Activated CD4-positive, alpha-beta T cell treated with anti-CD3 and anti-CD28 coated beads for 36 hours (primary cell): ENCODE measurements around the gene LATS1. TPM values are rescaled to one million over a fixed set of nuclear protein-coding genes. Genes with fewer than 3 reads are reported as not detected.

ENCODE experiments used
- ATAC-seq: fragments of 200-7000 bp; cut with Tn5 transposase; one replicate; pipeline ENCODE4 v1.10.0; 2021; ENCODE audit warnings: mild to moderate bottlenecking, moderate library complexity
- CTCF ChIA-PET: fragments of 350-600 bp; sonication (Branson Sonifier 250); formaldehyde crosslinking; loops from one replicate; lab custom pipeline; 2021; ENCODE audit warnings: antibody characterized with exemption; lab: Charles Lee
- POLR2A ChIA-PET: fragments of 350-600 bp; sonication (Branson Sonifier 250); formaldehyde crosslinking; loops from one replicate; lab custom pipeline; 2021; ENCODE audit warnings: antibody characterized with exemption, inconsistent platforms; lab: Charles Lee
- DNase-seq: peaks from one replicate; pipeline ENCODE4 v3.0.0-alpha.2; 2020
- H3K27ac Mint-ChIP-seq: one replicate; pipeline ENCODE4 v1.8.0; 2021; ENCODE audit warnings: mixed read lengths
- H3K27me3 Mint-ChIP-seq: one replicate; pipeline ENCODE4 v1.8.0; 2021; ENCODE audit warnings: mixed read lengths
- H3K36me3 Mint-ChIP-seq: one replicate; pipeline ENCODE4 v1.8.0; 2021; ENCODE audit warnings: low read depth, mixed read lengths
- H3K4me1 Mint-ChIP-seq: one replicate; pipeline ENCODE4 v1.8.0; 2021; ENCODE audit warnings: mixed read lengths
- H3K4me3 Mint-ChIP-seq: one replicate; pipeline ENCODE4 v1.8.0; 2021; ENCODE audit warnings: mild to moderate bottlenecking, moderate library complexity, mixed read lengths
- H3K9me3 Mint-ChIP-seq: one replicate; pipeline ENCODE4 v1.8.0; 2021; ENCODE audit warnings: low read depth, mixed read lengths
- intact Hi-C, 2 experiments: fragments of 100-400 bp; cut with DNase I in 1 of 2; cut with micrococcal nuclease in 1 of 2; formaldehyde crosslinking; loops; one replicate each; pipeline versions ENCODE4 v1.14.2 to v1.15.1; 2022 to 2024; cut with DNase I, micrococcal nuclease
- total RNA-seq, 2 experiments: library from RNA; stranded (reverse); gene quantifications; one replicate each; pipeline ENCODE4 v1.2.3, GENCODE V29; 2021

LATS1 gene
- total RNA-seq, 2 experiments from 2014 or later: 21.2 to 23.5 TPM

GRCh38 chr6:149728499-149729234, 10.8 kb upstream of the LATS1 start:
- Mint-ChIP-seq H3K27ac (peak overlapping the region; percentile 40), H3K36me3 (peaks cover 42% of the 10 kb centered on the region), H3K4me1 (peaks cover 22% of the 10 kb centered on the region), H3K9me3 (no peaks in the 10 kb centered on the region), H3K27me3 (no peaks in the 10 kb centered on the region), H3K4me3 (no peak overlapping the region)
- ATAC-seq (no peak), DNase-seq (no peak)
- ChIA-PET POLR2A (no interaction called here), CTCF (interaction anchor here (1.2 kb wide), 1 partner anchor 17 kb away, joined by 3 read pairs; no protein-coding TSS in a partner anchor)
- intact Hi-C loops: loop anchor here in 1 of 2 experiments (10.0 kb wide), 1 partner anchor 136 kb away; the partner anchor contains the start of gene LRP11

- Mint-ChIP-seq H3K36me3 (peaks cover 38% of the 10 kb centered on the region), H3K9me3 (no peaks in the 10 kb centered on the region), H3K27me3 (no peaks in the 10 kb centered on the region), H3K27ac (no peak overlapping the region), H3K4me1 (peaks cover 23% of the 10 kb centered on the region), H3K4me3 (no peak overlapping the region)
- ChIA-PET CTCF (no interaction called here), POLR2A (no interaction called here)
- intact Hi-C loops: loop anchor here in 1 of 2 experiments (10.0 kb wide), 1 partner anchor 137 kb away; the partner anchor contains the start of gene LRP11
- DNase-seq: no peak
- ATAC-seq: no peak
Measured at GRCh38 chr6:149727793-149728498, 10.0 kb upstream of the LATS1 start.

GRCh38 chr6:149725785-149726184, 7.9 kb upstream of the LATS1 start:
- no peaks in the 10 kb centered on the region for H3K9me3 Mint-ChIP-seq
- H3K36me3 Mint-ChIP-seq: peaks cover 32% of the 10 kb centered on the region
- no peak overlapping the region for H3K4me3 Mint-ChIP-seq
- ATAC-seq (no peak), DNase-seq (no peak)
- H3K27me3 Mint-ChIP-seq: no peaks in the 10 kb centered on the region
- no peak overlapping the region for H3K27ac Mint-ChIP-seq
- ChIA-PET CTCF (interaction anchor here (0.7 to 2.8 kb wide), 3 partner anchors 20 to 150 kb away, joined by 3 to 10 read pairs (median 3); partner anchors contain the start of gene NUP43), POLR2A (no interaction called here)
- intact Hi-C loops: loop anchor here in 1 of 2 experiments (10.0 kb wide), 1 partner anchor 139 kb away; the partner anchor contains the start of gene LRP11
- peaks cover 23% of the 10 kb centered on the region for H3K4me1 Mint-ChIP-seq

DNA sequence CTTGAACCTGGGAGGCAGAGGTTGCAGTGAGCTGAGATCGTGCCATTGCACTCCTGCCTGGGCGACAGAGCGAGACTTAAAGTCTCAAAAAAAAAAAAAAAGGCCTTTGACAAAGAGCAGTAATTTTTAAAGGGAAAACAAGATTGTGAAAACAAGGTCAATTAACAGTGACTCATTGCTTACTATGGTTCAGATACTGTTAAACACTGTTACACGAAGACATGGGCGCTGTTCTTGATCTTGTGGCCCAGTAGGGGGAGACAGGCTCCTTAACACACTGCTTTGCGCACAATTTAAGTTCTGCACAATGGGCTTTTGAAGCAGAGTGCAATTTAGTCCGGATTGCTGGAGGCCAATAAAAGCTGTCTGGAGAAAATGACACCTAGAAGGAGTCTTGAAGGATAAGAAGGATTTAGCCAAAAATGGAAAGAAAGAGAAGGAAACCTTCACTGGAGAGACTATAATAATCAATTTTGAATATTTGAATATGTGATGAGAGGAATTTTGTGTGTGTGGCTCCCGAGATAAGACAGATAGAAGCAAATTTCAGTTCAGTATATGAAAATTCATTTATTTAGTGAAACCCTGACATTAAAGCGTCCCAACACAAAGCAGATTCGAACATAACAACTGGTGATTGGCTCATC, 6.0 kb upstream of the LATS1 start:
- H3K27me3 Mint-ChIP-seq: no peaks in the 10 kb centered on the region
- H3K4me3 Mint-ChIP-seq: no peak overlapping the region
- H3K4me1 Mint-ChIP-seq: peaks cover 16% of the 10 kb centered on the region
- H3K27ac Mint-ChIP-seq: peak overlapping the region; percentile 22
- POLR2A ChIA-PET: interaction anchor here (0.7 kb wide), 1 partner anchor 155 kb away, joined by 3 read pairs; no protein-coding TSS in a partner anchor
- DNase-seq (peak; percentile 61), ATAC-seq (peak; percentile 99)
- no peaks in the 10 kb centered on the region for H3K9me3 Mint-ChIP-seq
- CTCF ChIA-PET: interaction anchor here (0.9 to 2.8 kb wide), 5 partner anchors 9 to 142 kb away, joined by 3 to 10 read pairs (median 3); partner anchors contain the start of gene NUP43
- peaks cover 22% of the 10 kb centered on the region for H3K36me3 Mint-ChIP-seq
- intact Hi-C loops: loop anchor here (1.0 to 10.0 kb wide), 2 partner anchors 141 to 202 kb away; partner anchors contain the start of gene LRP11 (in 1 of the 2)

GRCh38 chr6:149723262-149723661, 5.4 kb upstream of the LATS1 start:
- Mint-ChIP-seq H3K4me1 (peaks cover 15% of the 10 kb centered on the region), H3K27ac (no peak overlapping the region), H3K4me3 (no peak overlapping the region), H3K36me3 (peaks cover 22% of the 10 kb centered on the region), H3K27me3 (no peaks in the 10 kb centered on the region), H3K9me3 (no peaks in the 10 kb centered on the region)
- intact Hi-C loops: loop anchor here in 1 of 2 experiments (10.0 kb wide), 1 partner anchor 142 kb away; the partner anchor contains the start of gene LRP11
- ATAC-seq (no peak), DNase-seq (no peak)
- POLR2A ChIA-PET: interaction anchor here (0.6 to 0.7 kb wide), 2 partner anchors 155 to 205 kb away, joined by 3 to 5 read pairs; no protein-coding TSS in a partner anchor
- CTCF ChIA-PET: interaction anchor here (0.9 to 2.8 kb wide), 3 partner anchors 18 to 142 kb away, joined by 3 to 10 read pairs (median 7); partner anchors contain the start of gene NUP43

DNA sequence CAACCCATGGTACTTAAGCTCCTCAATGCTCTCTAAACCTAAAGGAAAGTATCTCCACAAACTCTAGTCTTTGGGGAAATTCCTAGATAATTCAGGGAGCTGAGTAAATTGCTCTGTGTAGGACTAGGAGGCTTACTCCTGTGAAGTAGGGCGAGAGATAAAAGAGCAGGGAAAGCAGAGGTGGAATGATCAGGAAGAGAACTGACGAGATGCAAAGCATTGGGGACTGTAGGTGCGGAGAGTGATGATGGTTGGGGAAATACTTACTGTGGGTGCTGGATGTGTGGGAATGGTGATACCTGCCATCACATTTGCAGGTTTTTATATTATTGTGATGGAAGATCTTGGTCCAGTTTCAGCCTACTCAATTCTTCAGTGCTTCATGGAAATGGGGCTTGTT, 1.6 kb upstream of the LATS1 start:
- Mint-ChIP-seq H3K4me3 (no peak overlapping the region), H3K27ac (no peak overlapping the region), H3K9me3 (no peaks in the 10 kb centered on the region), H3K4me1 (peaks cover 24% of the 10 kb centered on the region), H3K36me3 (peaks cover 17% of the 10 kb centered on the region), H3K27me3 (no peaks in the 10 kb centered on the region)
- DNase-seq: no peak
- CTCF ChIA-PET: no interaction called here
- ATAC-seq: no peak
- POLR2A ChIA-PET: no interaction called here
- intact Hi-C loops: loop anchor here (2.0 to 5.0 kb wide), 3 partner anchors 145 to 203 kb away; partner anchors contain the start of genes GINM1 (in 1 of the 2), LRP11 (in 1 of the 2) and RAET1G (in 1 of the 2)

- CTCF ChIA-PET: interaction anchor here (0.8 to 3.5 kb wide), 3 partner anchors 29 to 34 kb away, joined by 3 to 12 read pairs (median 5); partner anchors contain the start of genes NUP43 and PCMT1
- POLR2A ChIA-PET: interaction anchor here (1.7 to 1.8 kb wide), 2 partner anchors 32 to 172 kb away, joined by 5 to 7 read pairs; partner anchors contain the start of genes PCMT1 and PPIL4
- Mint-ChIP-seq H3K4me3 (peak overlapping the region; percentile 88), H3K27ac (peak overlapping the region; percentile 89), H3K36me3 (peaks cover 15% of the 10 kb centered on the region), H3K9me3 (no peaks in the 10 kb centered on the region), H3K27me3 (no peaks in the 10 kb centered on the region), H3K4me1 (peaks cover 25% of the 10 kb centered on the region)
- intact Hi-C loops: loop anchor here (2.0 to 5.0 kb wide), 3 partner anchors 30 to 205 kb away; partner anchors contain the start of genes KATNA1 (in 1 of the 2) and RAET1G (in 1 of the 2)
- DNase-seq: no peak
- ATAC-seq: no peak
Measured at GRCh38 chr6:149717255-149717587, 680 bp downstream of the LATS1 start.

DNA sequence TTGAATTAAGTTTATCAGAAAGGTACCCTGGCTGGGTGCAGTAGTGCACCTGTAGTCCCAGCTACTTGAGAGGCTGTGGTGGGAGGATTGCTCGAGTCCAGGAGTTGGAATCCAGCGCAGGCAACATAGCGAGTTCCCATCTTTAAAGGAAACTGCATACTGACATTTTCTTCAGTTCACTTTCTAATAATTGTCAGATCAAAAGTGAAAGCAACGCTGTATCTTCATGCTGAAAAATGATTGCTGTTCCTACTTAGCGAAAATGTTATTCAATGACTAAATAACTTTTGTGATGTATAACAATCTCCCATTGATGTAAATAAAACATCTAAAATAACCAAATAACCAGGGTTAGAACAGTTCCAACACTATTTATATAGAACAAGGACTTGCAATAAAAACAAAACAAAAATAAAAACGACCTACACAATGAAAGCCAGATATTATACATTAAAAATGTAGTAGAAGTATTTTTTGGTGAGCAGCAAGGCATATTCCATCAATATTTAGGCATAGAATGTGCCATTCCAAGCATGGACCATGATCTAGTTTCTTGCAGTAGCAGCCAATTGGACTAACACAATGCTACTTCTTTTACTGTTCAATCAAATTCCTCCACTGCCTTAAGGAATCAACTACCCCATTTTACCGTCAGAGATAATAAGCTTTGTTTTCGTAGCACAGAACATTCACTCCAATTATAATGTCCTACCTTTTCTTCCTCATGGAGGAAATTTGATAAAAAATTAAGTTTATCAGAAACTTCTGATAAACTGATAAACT, 1.5 kb downstream of the LATS1 start:
- Mint-ChIP-seq H3K9me3 (no peaks in the 10 kb centered on the region), H3K27ac (peak overlapping the region; percentile 89), H3K4me1 (peaks cover 31% of the 10 kb centered on the region), H3K36me3 (peaks cover 15% of the 10 kb centered on the region), H3K4me3 (peak overlapping the region; percentile 88), H3K27me3 (no peaks in the 10 kb centered on the region)
- POLR2A ChIA-PET: no interaction called here
- ATAC-seq: peak; percentile 18
- CTCF ChIA-PET: interaction anchor here (0.8 to 3.5 kb wide), 3 partner anchors 30 to 33 kb away, joined by 3 to 12 read pairs (median 5); partner anchors contain the start of genes NUP43 and PCMT1
- intact Hi-C loops: loop anchor here (2.0 to 5.0 kb wide), 3 partner anchors 30 to 206 kb away; partner anchors contain the start of genes KATNA1 (in 1 of the 2) and RAET1G (in 1 of the 2)
- DNase-seq: peak; percentile 20

DNA sequence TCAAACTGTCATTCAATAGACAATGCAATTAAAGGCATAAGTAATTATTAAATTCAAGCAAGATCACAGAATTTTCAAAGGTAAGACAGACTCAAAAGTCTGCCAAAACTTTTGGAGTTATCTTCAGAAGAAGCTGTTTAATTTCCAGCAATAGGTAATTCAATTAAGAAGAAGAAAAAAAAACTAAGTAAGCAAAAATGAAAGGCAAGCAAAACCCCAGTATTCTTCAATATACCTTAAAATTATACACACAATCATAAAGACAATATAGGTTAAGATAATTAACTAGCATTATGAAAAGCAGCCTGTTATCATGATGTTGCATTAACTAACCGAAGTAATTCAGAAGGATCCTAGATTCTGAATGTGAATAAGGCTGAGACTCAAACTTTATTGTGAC, 3.5 kb downstream of the LATS1 start:
- H3K9me3 Mint-ChIP-seq: no peaks in the 10 kb centered on the region
- intact Hi-C loops: no loop called here
- H3K4me1 Mint-ChIP-seq: peaks cover 47% of the 10 kb centered on the region
- H3K36me3 Mint-ChIP-seq: peaks cover 20% of the 10 kb centered on the region
- ChIA-PET POLR2A (no interaction called here), CTCF (interaction anchor here (1.2 kb wide), 1 partner anchor 15 kb away, joined by 3 read pairs; no protein-coding TSS in a partner anchor)
- DNase-seq (no peak), ATAC-seq (no peak)
- H3K27me3 Mint-ChIP-seq: no peaks in the 10 kb centered on the region
- no peak overlapping the region for H3K27ac Mint-ChIP-seq
- H3K4me3 Mint-ChIP-seq: no peak overlapping the region

GRCh38 chr6:149711711-149712110, 6.2 kb downstream of the LATS1 start:
- Mint-ChIP-seq H3K4me1 (peaks cover 58% of the 10 kb centered on the region), H3K36me3 (peaks cover 20% of the 10 kb centered on the region), H3K27ac (peak overlapping the region; percentile 38), H3K4me3 (no peak overlapping the region), H3K9me3 (no peaks in the 10 kb centered on the region), H3K27me3 (no peaks in the 10 kb centered on the region)
- CTCF ChIA-PET: interaction anchor here (0.6 to 0.8 kb wide), 2 partner anchors 17 to 108 kb away, joined by 3 read pairs; no protein-coding TSS in a partner anchor
- no peak for ATAC-seq
- no peak for DNase-seq
- POLR2A ChIA-PET: no interaction called here
- intact Hi-C loops: no loop called here
